Stimulated activated CD8-positive, alpha-beta memory T cell treated with anti-CD3 and anti-CD28 coated beads, Interleukin-15, amount 100 ng/mL, for 1 hour (primary cell): ENCODE results near the gene GBP3.
"Not testable (repeated sequence)": the region's sequence is repeated elsewhere in the genome, so short reads cannot be mapped to it uniquely, and the experiment has no call there.

ENCODE experiments used
- DNase-seq: peaks from one replicate; pipeline ENCODE4 v3.0.0-alpha.2; 2020; ENCODE audit warnings: low read depth

Gene GBP3

DNA sequence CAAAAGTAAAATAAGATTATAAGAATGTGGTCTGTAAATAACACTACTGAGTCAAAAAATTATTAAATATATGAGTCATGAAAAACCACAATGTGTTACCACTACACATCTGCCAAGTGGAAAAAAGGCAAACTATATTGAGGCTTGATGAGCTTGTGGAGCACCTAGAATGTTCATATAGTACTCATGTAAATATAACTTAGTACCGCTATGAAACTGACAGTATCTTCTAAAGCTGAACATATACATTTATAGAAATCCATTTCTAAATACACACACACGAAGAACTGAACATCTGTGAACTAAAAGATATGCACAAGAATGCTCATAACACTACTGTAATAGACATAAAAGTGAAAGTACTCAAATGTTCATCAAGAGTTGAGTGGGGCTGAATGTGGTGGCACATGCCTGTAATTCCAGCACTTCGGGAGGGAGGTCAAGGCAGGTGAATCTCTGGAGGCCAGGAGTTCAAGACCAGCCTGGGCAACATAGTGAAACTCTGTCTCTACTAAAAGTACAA is 18.5 kb upstream of the GBP3 start:
- DNase-seq = no peak

DNA sequence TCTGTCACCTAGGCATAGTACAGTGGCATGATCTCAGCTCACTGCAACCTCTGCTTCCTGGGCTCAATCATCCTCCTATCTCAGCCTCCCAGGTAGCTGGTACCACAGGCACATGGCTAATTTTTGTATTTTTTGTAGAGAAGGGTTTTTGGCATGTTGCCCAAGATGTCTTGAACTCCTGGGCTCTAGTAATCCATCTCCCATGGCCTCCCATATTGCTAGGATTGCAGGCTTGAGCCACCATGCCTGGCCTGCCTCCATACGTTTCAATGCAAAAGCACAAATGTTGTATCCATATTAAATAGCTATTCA is 17.6 kb upstream of the GBP3 start:
- no peak for DNase-seq

DNA sequence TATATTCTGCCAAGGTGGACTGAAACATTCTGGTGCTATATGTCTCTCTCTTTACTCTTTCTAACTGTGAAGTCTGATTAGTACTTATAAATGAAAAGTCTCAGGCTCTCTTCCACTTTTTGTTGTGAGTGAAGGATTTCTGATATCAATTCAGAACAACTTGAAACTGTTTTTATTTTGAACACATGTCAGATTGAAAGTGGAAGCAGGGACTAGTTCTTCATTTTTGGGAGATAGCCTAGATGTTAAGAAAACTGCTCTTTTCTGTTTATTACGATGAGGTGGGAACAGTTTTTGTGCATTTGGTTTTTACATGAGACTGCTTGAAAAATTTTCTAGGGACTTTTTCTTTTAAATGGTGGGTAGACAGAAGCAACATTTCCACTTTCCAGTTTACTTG is 14.5 kb upstream of the GBP3 start:
- no peak for DNase-seq

DNA sequence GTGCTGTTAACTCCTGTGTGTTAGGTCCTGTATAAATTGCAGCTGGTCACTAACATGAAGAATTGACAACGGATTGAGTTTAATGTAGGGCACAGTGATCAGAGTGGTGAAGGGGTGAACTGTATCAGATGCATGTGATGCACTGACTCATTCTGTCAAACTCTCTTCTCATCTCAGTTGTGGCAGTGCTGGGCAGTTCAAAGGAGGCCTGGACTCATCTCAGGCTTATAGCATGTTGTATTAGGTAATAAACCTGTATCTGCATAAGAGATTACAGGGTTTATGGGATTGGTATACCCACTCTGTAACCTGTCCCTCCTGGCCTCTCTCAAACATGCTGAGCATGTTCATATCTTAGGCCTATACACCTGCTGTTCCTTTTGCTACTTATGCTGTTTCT is 12.4 kb upstream of the GBP3 start:
- no peak for DNase-seq

DNA sequence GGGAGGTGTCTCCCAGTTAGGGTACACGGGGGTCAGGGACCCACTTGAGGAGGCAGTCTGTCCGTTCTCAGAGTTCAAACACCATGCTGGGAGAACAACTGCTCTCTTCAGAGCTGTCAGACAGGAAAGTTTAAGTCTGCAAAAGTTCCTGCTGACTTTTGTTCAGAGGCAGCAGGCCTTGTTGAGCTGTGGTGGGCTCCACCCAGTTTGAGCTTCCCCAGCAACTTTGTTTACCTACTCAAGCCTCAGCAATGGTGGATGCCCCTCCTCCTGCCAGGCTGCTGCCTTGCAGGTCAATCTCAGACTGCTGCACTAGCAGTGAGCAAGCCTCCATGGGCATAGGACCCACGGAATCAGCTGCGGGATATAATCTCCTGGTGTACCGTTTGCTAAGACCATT is 11.3 kb upstream of the GBP3 start:
- not testable (repeated sequence) for DNase-seq

DNA sequence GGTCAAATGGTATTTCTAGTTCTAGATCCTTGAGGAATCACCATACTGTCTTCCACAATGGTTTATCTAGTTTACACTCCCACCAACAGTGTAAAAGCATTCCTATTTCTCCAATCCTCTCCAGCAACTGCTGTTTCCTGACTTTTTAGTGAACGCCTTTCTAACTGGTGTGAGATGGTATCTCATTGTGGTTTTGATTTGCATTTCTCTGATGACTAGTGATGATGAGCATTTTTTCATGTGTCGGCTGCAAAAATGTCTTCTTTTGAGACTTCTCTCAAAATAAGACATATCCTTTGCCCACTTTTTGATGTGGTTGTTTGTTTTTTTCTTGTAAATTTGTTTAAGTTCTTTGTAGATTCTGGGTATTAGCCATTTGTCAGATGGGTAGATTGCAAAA is 6.4 kb upstream of the GBP3 start:
- DNase-seq = not testable (repeated sequence)

DNA sequence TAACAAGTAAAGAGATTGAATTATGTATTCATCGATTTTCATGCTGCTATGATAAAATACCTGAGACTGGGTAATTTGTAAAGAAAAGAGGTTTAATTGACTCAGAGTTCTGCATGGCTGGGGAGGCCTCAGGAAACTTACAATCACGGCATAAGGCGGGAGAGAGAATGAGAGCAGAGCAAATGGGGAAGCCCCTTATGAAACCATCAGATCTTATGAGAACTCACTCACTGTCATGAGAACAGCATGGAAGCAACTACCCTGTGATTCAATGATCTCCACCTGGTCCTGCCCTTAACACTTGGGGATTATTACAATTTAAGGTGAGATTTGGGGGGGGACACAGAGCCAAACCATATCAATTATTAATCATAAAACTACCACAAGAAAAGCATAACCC is 3.3 kb upstream of the GBP3 start:
- no peak for DNase-seq

DNA sequence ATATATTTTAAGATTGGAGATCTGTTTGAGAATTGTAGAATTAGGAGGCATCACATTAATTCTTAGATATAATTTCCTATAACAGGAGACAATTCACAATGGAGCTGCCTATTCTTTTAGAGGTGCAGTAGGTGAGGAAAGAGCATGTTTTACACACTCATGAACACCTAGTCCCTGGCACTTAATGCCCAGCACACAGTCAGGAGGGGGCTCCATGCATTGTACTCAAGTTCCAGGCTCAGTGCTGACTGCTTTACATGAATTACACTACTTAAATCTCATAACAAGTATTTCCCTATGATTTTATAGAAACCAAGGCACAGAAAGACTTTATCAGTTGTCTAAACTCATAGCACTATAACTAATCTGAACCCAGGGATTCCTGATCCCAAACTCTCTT is 360 bp upstream of the GBP3 start:
- DNase-seq = no peak

DNA sequence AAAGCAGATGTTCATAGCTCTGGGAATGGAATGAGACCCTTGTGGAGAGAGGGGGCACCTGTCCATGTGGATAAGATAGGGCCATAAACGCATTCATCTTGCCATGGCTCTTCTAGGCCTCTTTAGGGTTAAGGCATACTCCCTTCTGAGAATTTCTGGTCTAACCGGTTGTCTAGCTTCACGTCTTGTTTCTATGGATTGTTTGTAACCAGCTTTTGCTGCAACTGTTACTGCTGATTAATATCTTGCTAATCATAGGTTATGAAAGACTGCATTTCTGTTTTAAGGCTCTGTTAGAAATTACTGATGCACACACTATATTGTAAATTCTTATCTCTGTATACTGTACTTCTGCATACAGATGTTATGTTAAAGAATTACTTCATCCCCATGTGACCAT is 4.3 kb downstream of the GBP3 start:
- DNase-seq = not testable (repeated sequence)

DNA sequence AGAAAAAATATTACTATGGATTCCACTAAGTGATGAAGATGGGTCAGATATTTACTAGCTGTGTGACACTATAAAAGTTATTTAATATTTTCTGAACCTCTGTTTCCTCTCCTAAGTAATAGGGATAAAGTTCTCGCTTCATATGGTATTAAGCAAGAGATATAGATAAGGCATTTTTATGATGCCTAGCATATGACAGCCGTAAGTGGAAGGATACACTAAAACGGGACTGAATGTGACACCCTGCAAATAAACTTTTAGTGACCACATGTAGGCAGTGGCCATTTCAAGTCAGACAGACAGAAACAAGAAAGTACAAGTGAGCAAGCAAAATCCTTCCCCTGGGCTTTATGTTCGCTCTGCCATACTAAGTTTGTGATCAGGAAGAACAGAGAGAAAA is 14.2 kb downstream of the GBP3 start:
- no peak for DNase-seq

DNA sequence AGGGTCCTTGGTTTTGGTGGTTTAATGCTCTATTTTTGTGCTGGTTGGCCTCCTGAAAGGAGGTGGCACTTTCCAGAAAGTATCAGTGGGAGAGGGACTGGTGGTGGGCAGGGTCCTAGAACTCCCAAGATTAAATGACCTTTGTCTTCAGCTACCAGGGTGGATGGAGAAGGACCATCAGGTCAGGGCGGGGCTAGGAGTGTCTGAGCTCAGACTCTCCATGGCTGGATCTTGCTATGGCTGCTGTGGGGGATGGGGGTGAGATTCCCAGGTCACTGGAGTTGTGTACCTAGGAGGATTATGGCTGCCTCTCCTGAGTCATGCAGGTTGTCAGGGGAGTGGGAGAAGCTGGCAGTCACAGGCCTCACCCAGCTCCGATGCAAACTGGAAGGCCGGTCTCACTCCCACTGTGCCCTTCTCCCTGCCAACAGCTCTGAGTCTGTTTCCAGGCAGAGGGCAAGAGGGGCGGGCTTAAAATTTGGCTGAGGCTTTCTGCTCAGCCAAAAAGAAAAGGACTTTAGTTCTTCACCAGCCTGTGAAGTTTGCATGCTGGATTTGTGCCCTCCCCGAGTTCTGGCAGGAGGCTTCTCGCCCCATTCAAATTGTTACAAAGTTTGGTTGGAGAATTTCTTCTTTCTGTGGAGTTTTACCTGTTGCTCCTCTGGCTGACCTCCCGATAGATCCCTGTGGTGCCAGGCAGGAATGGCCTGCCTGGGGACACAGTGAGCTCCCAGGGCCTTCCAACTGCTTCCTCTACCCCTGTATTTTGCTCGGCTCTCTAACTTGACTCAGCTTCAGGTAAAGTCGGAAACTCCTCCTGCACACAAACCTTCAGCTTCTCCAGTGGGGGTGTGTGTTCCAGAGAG is 17.1 kb downstream of the GBP3 start:
- DNase-seq = no peak

DNA sequence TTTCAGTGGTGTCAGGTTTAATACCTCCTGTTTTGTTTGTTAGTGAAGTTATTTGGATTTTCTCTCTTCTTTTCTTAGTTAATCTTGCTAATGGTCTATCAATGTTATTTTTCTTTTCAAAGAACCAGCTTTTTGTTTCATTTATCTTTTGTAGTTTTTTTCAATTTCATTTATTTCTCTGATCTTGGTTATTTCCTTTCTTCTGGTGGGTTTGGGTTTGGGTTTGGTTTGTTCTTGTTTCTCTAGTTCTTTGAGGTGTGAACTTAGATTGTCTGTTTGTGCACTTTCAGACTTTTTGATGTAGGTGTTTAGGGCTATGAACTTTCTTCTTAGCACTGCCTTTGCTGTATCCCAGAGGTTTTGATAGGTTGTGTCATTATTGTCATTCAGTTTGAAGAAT is 20.5 kb downstream of the GBP3 start:
- DNase-seq = not testable (repeated sequence)

DNA sequence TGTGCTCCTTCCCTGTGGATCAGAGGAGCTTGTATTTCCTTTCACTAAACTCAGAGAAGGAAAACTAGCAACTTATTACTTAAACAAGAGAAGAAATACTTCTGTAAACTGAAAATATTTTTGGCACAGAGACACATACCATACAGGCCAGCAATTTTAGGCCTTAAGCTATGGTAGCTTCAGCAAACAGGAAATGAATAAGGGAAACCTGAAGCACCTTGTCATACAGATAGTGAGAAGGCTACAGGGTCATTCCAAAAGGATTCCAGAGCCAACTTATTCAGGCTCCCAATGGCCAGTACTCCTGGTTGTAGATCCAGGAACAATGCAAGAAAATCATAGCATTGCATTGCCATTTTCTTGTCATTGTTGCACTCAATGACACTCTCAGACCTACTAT is 21.2 kb downstream of the GBP3 start:
- DNase-seq = no peak

DNA sequence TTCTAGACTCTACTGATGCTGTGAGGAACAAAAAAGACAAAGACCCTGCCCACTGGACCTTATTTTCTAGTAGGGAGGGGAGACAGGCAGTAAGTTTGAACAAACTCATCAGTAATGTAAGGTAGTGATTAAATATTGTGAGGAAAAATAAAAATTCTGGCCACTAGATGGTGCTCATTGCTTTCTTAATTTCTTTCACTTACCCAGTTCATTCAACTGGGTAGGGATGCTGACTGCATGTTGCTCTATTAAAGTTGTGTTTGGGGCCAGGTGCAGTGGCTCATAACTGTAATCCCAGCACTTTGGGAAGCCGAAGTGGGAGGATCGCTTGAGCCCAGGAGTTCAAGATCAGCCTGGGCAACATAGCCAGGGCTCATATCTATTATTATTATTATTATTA is 23.9 kb downstream of the GBP3 start:
- DNase-seq = no peak

DNA sequence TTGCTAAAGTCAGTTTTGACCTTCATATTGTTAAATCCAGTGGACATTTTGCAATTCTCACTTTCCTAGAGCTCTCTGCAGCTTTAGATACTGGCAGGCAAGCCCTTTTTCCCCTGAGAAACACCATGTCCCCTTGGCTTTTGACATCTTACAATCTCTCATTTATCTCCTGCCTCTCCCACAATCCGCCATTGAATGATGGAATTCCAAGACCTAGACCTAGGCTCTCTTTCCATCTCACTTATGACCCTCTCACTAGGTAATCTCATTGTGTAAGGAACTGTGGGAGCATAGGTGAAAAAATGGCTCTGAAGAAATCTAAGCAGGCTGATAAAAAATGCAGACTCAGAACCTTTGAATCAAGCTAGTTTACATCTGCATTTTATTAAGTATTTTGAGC is 32.2 kb downstream of the GBP3 start:
- no peak for DNase-seq

DNA sequence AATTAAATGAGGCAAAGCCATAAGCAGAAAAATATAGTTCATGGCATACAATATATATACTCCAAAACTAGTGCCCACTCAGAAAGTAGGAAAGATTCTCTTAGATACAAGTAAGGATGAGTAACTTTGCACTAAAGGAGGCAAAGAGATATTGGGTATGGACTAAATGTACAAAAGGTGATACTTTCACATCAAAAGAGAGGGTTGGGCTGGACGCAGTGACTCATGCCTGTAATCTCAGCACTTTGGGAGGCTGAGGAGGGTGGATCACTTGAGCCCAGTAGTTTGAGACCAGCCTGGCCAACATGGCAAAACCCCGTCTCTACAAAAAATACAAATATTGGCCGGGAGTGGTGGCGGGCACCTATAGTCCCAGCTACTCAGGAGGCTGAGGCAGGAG is 37.0 kb downstream of the GBP3 start:
- DNase-seq = no peak

DNA sequence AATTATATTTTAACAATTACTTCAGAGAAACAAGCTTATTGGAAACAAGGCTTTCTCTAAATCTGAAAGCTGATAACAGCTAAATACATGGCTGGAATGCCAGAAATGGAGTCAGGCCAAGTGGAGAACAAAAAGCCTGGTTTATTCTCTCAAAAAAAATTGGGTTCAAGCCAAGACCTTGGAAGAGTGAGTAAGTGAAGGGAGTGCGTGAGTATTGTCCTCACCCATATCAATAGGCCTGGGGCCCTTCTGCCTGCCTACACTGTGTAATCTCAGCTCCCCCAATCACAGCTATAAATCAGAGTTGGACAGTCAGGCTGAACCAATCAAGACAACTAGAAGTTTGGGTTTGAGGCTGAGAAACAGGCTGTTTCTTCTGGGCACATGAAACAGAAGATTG is 37.6 kb downstream of the GBP3 start:
- no peak for DNase-seq

DNA sequence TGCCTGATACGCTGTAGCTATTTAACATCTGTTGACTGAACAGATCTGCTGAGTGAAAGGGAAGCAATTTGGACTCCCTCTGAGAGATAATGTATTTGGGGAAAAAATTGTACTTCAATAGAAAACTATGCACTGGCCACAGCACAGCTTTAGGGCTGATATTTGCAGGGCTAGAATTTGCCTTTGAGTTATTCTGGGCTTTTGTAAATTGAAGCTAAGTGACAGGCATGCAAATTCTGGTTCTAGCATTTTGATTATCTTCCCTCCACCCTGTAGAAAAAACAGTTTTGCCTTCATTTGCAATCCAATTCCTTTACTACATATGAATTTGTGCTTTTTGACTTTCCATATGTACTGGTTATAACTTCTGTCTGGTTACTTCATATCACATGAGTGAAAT is 38.1 kb downstream of the GBP3 start:
- no peak for DNase-seq

DNA sequence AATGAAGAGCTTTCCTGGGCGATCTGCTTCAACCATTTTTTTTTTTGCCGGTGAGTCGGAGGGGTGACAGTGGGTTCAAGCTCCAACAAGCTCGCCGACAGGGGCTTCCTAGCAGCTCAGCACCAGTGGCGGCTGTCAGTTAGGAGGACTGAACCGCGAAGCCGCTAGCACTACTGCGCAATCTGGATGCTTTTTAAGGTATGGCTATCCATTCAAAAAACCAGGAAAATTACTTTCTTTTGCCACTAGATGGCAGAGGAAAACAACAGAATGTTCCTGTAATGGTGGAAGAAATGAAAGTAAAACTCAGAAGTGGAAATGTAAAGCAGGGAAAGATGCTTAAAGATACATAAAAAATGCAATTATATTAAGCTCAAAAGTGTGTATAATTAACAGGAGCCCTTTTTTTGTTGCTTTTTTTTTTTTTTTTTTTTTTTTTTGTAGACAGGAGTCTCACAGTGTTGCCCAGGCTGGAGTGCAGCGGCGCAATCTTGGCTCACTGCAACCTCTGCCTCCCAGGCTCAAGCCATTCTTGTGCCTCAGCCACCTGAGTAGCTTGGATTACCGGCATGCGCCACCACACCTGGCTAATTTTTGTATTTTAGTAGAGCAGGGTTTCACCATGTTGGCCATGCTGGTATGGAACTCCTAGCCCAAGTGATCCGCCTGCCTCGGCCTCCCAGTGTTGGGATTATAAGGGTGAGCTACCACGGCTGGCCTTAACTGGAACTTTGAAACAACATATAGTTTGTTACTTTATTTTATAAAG is 38.7 kb downstream of the GBP3 start:
- no peak for DNase-seq

DNA sequence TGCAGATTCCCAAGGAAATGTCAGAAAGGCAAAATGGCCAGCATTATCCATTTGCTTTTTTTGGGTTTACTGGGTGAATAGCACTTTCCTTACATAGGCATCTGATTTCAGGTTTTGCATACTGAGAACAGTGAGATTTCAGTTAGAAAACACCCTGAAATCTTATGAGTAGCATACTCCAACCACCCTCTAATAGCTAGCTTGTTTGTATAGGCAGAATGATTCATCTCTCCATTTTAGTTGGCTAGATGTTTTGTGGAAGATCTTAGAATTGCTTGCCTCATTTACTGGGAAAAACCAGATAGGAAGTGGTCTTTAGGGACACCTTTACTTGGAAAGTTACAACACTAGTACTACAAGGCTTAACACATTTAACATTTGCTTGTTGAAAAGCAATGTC is 40.6 kb downstream of the GBP3 start:
- DNase-seq = no peak

DNA sequence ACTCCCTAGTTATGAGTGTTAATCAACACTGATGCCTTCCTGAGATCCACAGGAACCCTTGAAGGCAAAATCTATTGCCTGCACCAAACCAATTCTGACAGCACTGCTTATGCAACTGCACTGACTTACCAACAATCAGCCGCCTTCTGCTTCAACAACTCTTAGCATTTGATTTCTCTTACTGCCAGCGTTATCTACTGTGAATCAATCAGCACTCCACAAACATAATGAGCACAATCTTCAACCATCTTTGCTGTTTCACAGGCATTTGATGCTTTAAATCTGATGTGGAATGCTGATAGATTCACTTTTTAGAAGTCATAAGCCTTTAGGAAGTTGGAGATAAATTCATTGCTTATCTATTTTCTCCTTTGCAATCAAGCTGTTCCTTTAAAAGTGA is 41.2 kb downstream of the GBP3 start:
- DNase-seq = not testable (repeated sequence)

DNA sequence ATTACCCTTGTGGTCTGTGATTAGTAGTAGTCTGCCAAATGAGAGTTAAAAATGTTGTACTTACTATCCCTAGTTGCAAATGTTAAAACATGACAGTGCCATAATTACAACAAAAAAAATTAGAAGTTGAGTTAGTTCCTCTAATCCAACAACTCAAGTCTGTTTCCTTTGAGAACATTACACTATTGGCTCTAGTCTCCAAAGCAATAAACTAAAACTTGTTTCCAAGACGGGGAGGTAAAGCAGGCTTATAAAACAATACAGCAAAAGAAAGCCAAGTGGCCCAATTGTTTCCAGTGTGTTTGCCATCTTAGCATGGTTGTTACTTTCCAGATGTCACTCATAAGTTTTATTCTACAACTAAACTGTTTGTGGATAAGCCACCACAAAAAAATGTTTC is 41.8 kb downstream of the GBP3 start:
- no peak for DNase-seq

DNA sequence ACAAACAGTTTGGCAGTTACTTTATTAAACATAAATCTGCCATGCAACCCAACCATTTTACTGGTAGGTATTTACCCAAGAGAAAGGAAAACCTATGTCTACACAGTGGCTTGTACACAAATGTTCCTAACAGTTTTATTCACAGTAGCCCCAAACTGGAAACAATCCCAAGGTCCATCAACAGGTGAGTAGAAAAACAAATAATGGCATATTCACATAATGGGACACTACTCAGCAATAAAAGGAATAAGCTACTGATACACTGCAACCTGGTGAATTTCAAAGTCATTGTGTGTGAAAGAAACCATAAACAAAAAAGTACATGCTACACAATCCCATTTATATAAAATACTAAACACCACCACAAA is 42.9 kb downstream of the GBP3 start:
- no peak for DNase-seq
